ENCODE results near the gene FUT1.

GRCh38 chr19:48719263-48720171, 32.9 kb downstream of the FUT1 start, which contains the start of gene MAMSTR:
- TF ChIP-seq, protein P1, sequence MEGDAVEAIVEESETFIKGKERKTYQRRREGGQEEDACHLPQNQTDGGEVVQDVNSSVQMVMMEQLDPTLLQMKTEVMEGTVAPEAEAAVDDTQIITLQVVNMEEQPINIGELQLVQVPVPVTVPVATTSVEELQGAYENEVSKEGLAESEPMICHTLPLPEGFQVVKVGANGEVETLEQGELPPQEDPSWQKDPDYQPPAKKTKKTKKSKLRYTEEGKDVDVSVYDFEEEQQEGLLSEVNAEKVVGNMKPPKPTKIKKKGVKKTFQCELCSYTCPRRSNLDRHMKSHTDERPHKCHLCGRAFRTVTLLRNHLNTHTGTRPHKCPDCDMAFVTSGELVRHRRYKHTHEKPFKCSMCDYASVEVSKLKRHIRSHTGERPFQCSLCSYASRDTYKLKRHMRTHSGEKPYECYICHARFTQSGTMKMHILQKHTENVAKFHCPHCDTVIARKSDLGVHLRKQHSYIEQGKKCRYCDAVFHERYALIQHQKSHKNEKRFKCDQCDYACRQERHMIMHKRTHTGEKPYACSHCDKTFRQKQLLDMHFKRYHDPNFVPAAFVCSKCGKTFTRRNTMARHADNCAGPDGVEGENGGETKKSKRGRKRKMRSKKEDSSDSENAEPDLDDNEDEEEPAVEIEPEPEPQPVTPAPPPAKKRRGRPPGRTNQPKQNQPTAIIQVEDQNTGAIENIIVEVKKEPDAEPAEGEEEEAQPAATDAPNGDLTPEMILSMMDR (conservative IDR thresholded peaks at IDR 0.05): no peak
- no peak for TF ChIP-seq ZFX (IDR thresholded peaks at IDR 0.05)

Data from C4-2B (cell line).